ENCODE measurements around the gene FRMPD4. TPM values are rescaled to one million over a fixed set of nuclear protein-coding genes. Genes with fewer than 3 reads are reported as not detected.

Gene FRMPD4
- total RNA-seq, 1 experiment from 2014 or later = 1.4 TPM

DNA sequence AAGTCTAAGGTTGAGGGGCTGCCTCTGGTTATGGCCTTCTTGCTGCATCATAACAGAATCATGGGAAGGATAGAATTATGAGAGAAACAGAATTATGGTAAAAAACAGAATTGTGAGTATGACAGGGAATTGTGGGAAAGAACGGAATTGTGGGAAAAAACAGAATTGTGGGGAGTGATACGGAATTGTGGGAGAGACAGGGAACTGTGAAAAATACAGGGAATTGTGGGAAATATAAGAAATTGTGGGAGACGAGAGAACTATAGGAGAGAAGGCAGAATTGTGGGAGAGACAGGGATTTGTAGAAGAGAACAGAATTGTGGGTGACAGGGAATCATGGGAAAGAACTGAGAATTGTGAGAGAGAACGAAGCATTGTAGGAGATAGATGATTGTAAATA is 159.1 kb downstream of the FRMPD4 start (continued):
- TF ChIP-seq, protein P1, sequence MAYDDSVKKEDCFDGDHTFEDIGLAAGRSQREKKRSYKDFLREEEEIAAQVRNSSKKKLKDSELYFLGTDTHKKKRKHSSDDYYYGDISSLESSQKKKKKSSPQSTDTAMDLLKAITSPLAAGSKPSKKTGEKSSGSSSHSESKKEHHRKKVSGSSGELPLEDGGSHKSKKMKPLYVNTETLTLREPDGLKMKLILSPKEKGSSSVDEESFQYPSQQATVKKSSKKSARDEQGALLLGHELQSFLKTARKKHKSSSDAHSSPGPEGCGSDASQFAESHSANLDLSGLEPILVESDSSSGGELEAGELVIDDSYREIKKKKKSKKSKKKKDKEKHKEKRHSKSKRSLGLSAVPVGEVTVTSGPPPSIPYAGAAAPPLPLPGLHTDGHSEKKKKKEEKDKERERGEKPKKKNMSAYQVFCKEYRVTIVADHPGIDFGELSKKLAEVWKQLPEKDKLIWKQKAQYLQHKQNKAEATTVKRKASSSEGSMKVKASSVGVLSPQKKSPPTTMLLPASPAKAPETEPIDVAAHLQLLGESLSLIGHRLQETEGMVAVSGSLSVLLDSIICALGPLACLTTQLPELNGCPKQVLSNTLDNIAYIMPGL (CRISPR knock-in tag; IDR thresholded peaks at IDR 0.05) = no peak

DNA sequence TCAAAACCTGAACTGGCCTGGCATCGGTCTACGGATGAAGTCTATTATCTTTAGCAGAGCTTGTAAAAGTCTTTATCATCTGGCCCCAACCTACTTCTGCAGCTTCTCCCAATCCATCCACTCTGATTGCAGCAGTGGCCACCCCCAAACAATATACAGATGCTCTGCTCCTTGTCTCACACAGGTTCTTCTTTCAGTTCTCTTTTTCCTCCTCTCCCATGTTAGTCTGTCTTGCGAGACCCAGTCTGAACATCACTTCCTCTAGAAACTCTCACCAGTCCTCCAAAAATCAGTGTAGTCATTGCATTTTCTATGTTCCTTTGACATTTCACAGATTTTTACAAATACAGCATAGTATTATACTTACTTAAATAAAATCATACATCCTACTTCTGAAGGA is 163.0 kb downstream of the FRMPD4 start:
- Mint-ChIP-seq H3K4me3 (no peak overlapping the region), H3K27ac (no peak overlapping the region), H3K9me3 (no peaks in the 10 kb centered on the region), H3K27me3 (ENCODE audit: low read depth) (no peaks in the 10 kb centered on the region), H3K4me1 (peaks cover 5% of the 10 kb centered on the region; the same call in 1 of the 2 replicates), H3K36me3 (no peaks in the 10 kb centered on the region)
- DNase-seq (ENCODE audit: low spot score) (no peak), ATAC-seq (no peak)
- ChIA-PET POLR2A (no interaction called here), CTCF (no interaction called here)
- TF ChIP-seq, protein P2, sequence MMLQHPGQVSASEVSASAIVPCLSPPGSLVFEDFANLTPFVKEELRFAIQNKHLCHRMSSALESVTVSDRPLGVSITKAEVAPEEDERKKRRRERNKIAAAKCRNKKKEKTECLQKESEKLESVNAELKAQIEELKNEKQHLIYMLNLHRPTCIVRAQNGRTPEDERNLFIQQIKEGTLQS (CRISPR knock-in tag; conservative IDR thresholded peaks at IDR 0.05) = no peak
- TF ChIP-seq ZNF232 (CRISPR knock-in tag; IDR thresholded peaks at IDR 0.05) (no peak), CREM (CRISPR knock-in tag; IDR thresholded peaks at IDR 0.05) (no peak), ELF4 (CRISPR knock-in tag; IDR thresholded peaks at IDR 0.05; ENCODE audit: low read depth) (no peak)

DNA sequence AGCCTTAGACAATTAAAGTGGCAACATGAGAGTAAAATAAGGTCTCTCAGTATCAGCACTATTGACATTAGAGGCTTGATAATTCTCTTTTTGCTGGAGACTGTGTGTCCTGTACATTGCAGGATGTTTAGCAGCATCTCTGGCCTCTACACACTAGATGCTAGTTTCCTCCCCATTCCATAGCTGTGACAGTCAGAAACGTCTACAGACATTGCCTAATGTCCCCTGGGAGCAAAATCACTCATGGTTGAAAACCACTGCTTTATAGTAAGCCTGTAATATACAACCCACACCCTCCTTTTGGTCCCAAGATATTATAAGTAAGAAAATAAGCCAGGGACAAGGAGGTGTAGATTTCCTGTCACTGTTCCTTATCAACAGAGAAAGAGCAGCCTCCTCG is 166.0 kb downstream of the FRMPD4 start:
- TF ChIP-seq TEAD4 (CRISPR knock-in tag; IDR thresholded peaks at IDR 0.05) (no peak), ZNF138 (CRISPR knock-in tag; conservative IDR thresholded peaks at IDR 0.05) (no peak), TEAD1 (CRISPR knock-in tag; IDR thresholded peaks at IDR 0.05) (no peak), NR2C2 (CRISPR knock-in tag; IDR thresholded peaks at IDR 0.05) (no peak), KAT7 (CRISPR knock-in tag; IDR thresholded peaks at IDR 0.05; ENCODE audit: borderline replicate concordance) (no peak), RORB (CRISPR knock-in tag; IDR thresholded peaks at IDR 0.05) (no peak), NR3C1 (CRISPR knock-in tag; conservative IDR thresholded peaks at IDR 0.05; ENCODE audit: low read depth) (no peak), OVOL2 (CRISPR knock-in tag; IDR thresholded peaks at IDR 0.05; ENCODE audit: borderline replicate concordance) (no peak), SOX15 (CRISPR knock-in tag; IDR thresholded peaks at IDR 0.05) (no peak), ESRRA (CRISPR knock-in tag; IDR thresholded peaks at IDR 0.05; ENCODE audit: borderline replicate concordance) (no peak), ELF4 (CRISPR knock-in tag; IDR thresholded peaks at IDR 0.05; ENCODE audit: low read depth) (no peak), FOXK1 (CRISPR knock-in tag; IDR thresholded peaks at IDR 0.05) (no peak)
- TF ChIP-seq, protein P1 (CRISPR knock-in tag; IDR thresholded peaks at IDR 0.05) = no peak
- TF ChIP-seq, protein P3, sequence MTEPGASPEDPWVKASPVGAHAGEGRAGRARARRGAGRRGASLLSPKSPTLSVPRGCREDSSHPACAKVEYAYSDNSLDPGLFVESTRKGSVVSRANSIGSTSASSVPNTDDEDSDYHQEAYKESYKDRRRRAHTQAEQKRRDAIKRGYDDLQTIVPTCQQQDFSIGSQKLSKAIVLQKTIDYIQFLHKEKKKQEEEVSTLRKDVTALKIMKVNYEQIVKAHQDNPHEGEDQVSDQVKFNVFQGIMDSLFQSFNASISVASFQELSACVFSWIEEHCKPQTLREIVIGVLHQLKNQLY (CRISPR knock-in tag; IDR thresholded peaks at IDR 0.05) = no peak
- TF ChIP-seq, protein P4, sequence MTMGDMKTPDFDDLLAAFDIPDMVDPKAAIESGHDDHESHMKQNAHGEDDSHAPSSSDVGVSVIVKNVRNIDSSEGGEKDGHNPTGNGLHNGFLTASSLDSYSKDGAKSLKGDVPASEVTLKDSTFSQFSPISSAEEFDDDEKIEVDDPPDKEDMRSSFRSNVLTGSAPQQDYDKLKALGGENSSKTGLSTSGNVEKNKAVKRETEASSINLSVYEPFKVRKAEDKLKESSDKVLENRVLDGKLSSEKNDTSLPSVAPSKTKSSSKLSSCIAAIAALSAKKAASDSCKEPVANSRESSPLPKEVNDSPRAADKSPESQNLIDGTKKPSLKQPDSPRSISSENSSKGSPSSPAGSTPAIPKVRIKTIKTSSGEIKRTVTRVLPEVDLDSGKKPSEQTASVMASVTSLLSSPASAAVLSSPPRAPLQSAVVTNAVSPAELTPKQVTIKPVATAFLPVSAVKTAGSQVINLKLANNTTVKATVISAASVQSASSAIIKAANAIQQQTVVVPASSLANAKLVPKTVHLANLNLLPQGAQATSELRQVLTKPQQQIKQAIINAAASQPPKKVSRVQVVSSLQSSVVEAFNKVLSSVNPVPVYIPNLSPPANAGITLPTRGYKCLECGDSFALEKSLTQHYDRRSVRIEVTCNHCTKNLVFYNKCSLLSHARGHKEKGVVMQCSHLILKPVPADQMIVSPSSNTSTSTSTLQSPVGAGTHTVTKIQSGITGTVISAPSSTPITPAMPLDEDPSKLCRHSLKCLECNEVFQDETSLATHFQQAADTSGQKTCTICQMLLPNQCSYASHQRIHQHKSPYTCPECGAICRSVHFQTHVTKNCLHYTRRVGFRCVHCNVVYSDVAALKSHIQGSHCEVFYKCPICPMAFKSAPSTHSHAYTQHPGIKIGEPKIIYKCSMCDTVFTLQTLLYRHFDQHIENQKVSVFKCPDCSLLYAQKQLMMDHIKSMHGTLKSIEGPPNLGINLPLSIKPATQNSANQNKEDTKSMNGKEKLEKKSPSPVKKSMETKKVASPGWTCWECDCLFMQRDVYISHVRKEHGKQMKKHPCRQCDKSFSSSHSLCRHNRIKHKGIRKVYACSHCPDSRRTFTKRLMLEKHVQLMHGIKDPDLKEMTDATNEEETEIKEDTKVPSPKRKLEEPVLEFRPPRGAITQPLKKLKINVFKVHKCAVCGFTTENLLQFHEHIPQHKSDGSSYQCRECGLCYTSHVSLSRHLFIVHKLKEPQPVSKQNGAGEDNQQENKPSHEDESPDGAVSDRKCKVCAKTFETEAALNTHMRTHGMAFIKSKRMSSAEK (CRISPR knock-in tag; IDR thresholded peaks at IDR 0.05; ENCODE audit: borderline replicate concordance) = no peak
- TF ChIP-seq, protein P5, sequence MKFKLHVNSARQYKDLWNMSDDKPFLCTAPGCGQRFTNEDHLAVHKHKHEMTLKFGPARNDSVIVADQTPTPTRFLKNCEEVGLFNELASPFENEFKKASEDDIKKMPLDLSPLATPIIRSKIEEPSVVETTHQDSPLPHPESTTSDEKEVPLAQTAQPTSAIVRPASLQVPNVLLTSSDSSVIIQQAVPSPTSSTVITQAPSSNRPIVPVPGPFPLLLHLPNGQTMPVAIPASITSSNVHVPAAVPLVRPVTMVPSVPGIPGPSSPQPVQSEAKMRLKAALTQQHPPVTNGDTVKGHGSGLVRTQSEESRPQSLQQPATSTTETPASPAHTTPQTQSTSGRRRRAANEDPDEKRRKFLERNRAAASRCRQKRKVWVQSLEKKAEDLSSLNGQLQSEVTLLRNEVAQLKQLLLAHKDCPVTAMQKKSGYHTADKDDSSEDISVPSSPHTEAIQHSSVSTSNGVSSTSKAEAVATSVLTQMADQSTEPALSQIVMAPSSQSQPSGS (CRISPR knock-in tag; IDR thresholded peaks at IDR 0.05; ENCODE audit: borderline replicate concordance, low read depth) = no peak
- TF ChIP-seq, protein P6, sequence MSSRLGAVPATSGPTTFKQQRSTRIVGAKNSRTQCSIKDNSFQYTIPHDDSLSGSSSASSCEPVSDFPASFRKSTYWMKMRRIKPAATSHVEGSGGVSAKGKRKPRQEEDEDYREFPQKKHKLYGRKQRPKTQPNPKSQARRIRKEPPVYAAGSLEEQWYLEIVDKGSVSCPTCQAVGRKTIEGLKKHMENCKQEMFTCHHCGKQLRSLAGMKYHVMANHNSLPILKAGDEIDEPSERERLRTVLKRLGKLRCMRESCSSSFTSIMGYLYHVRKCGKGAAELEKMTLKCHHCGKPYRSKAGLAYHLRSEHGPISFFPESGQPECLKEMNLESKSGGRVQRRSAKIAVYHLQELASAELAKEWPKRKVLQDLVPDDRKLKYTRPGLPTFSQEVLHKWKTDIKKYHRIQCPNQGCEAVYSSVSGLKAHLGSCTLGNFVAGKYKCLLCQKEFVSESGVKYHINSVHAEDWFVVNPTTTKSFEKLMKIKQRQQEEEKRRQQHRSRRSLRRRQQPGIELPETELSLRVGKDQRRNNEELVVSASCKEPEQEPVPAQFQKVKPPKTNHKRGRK (CRISPR knock-in tag; IDR thresholded peaks at IDR 0.05; ENCODE audit: borderline replicate concordance) = no peak
- TF ChIP-seq, protein P7, sequence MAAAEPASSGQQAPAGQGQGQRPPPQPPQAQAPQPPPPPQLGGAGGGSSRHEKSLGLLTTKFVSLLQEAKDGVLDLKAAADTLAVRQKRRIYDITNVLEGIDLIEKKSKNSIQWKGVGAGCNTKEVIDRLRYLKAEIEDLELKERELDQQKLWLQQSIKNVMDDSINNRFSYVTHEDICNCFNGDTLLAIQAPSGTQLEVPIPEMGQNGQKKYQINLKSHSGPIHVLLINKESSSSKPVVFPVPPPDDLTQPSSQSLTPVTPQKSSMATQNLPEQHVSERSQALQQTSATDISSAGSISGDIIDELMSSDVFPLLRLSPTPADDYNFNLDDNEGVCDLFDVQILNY (CRISPR knock-in tag; IDR thresholded peaks at IDR 0.05) = no peak
- ChIA-PET POLR2A (no interaction called here), CTCF (no interaction called here)
- DNase-seq (ENCODE audit: low spot score) (no peak), ATAC-seq (no peak)
- Mint-ChIP-seq H3K4me1 (peaks cover 31% of the 10 kb centered on the region), H3K4me3 (no peak overlapping the region), H3K36me3 (peaks cover 5% of the 10 kb centered on the region), H3K9me3 (peaks cover 5% of the 10 kb centered on the region; the same call in 1 of the 2 replicates), H3K27ac (no peak overlapping the region), H3K27me3 (ENCODE audit: low read depth) (no peaks in the 10 kb centered on the region)

Measured in WTC11 (cell line).